Osteocyte (in vitro differentiated cells): ENCODE data around the gene GYG1. TPM values are rescaled to one million over a fixed set of nuclear protein-coding genes. Genes with fewer than 3 reads are reported as not detected.

Source experiments
- DNase-seq: peaks from one replicate; pipeline ENCODE4 v3.0.0; 2021; ENCODE audit warnings: mixed read lengths; ENCODE audit not compliant: unreplicated experiment; ENCODE audit errors: extremely low spot score
- H3K27ac Mint-ChIP-seq: one replicate; pipeline ENCODE4 v1.8.0; 2021; ENCODE audit warnings: mild to moderate bottlenecking, mixed read lengths; ENCODE audit not compliant: unreplicated experiment
- H3K27me3 Mint-ChIP-seq: one replicate; pipeline ENCODE4 v1.8.0; 2021; ENCODE audit warnings: mixed read lengths; ENCODE audit not compliant: unreplicated experiment
- H3K36me3 Mint-ChIP-seq: one replicate; pipeline ENCODE4 v1.8.0; 2021; ENCODE audit warnings: mixed read lengths; ENCODE audit not compliant: unreplicated experiment
- H3K4me1 Mint-ChIP-seq: one replicate; pipeline ENCODE4 v1.8.0; 2021; ENCODE audit warnings: mixed read lengths; ENCODE audit not compliant: unreplicated experiment
- H3K4me3 Mint-ChIP-seq: one replicate; pipeline ENCODE4 v1.8.0; 2021; ENCODE audit warnings: mild to moderate bottlenecking, moderate library complexity, mixed read lengths; ENCODE audit not compliant: unreplicated experiment
- H3K9me3 Mint-ChIP-seq: one replicate; pipeline ENCODE4 v1.8.0; 2021; ENCODE audit warnings: mixed read lengths; ENCODE audit not compliant: unreplicated experiment
- CTCF ChIP-seq: fragments of 200-600 bp; sonication (generic); IDR thresholded peaks from 2 replicates; pipeline ENCODE4 v1.5.0; 2021; ENCODE audit warnings: antibody characterized with exemption, mild to moderate bottlenecking, moderate library complexity
- total RNA-seq: library from RNA; stranded (reverse); gene quantifications from 2 replicates; pipeline ENCODE4 v1.2.1, GENCODE V29; 2021

The GYG1 gene
- total RNA-seq, 1 donor from 2014 or later, result 43.0 TPM

- Mint-ChIP-seq H3K4me1 (peaks cover 14% of the 10 kb centered on the region), H3K36me3 (peaks cover 39% of the 10 kb centered on the region), H3K27me3 (no peaks in the 10 kb centered on the region), H3K4me3 (no peak overlapping the region), H3K9me3 (no peaks in the 10 kb centered on the region), H3K27ac (no peak overlapping the region)
- no peak for DNase-seq
- TF ChIP-seq CTCF, result no peak
Observed at GRCh38 chr3:149015393-149015792, 24.1 kb downstream of the GYG1 start.

GRCh38 chr3:149016242-149016641, 24.9 kb downstream of the GYG1 start:
- H3K9me3 Mint-ChIP-seq, result no peaks in the 10 kb centered on the region
- TF ChIP-seq CTCF, result no peak
- peaks cover 31% of the 10 kb centered on the region for H3K36me3 Mint-ChIP-seq
- no peak for DNase-seq
- H3K27ac Mint-ChIP-seq, result no peak overlapping the region
- no peak overlapping the region for H3K4me3 Mint-ChIP-seq
- H3K27me3 Mint-ChIP-seq, result no peaks in the 10 kb centered on the region
- H3K4me1 Mint-ChIP-seq, result peaks cover 14% of the 10 kb centered on the region

GRCh38 chr3:149016669-149017541, 25.6 kb downstream of the GYG1 start:
- no peaks in the 10 kb centered on the region for H3K9me3 Mint-ChIP-seq
- peaks cover 14% of the 10 kb centered on the region for H3K4me1 Mint-ChIP-seq
- H3K36me3 Mint-ChIP-seq, result peaks cover 26% of the 10 kb centered on the region
- peak overlapping the region; percentile 46 for H3K27ac Mint-ChIP-seq
- no peak for DNase-seq
- TF ChIP-seq CTCF, result no peak
- H3K27me3 Mint-ChIP-seq, result no peaks in the 10 kb centered on the region
- no peak overlapping the region for H3K4me3 Mint-ChIP-seq

GRCh38 chr3:149018247-149018646, 26.9 kb downstream of the GYG1 start:
- Mint-ChIP-seq H3K9me3 (no peaks in the 10 kb centered on the region), H3K27me3 (no peaks in the 10 kb centered on the region), H3K4me3 (no peak overlapping the region), H3K27ac (no peak overlapping the region), H3K4me1 (peaks cover 14% of the 10 kb centered on the region), H3K36me3 (peaks cover 28% of the 10 kb centered on the region)
- DNase-seq, result no peak
- no peak for TF ChIP-seq CTCF

- Mint-ChIP-seq H3K36me3 (peaks cover 38% of the 10 kb centered on the region), H3K27me3 (no peaks in the 10 kb centered on the region), H3K9me3 (peaks cover 6% of the 10 kb centered on the region), H3K27ac (no peak overlapping the region), H3K4me1 (peaks cover 10% of the 10 kb centered on the region), H3K4me3 (no peak overlapping the region)
- DNase-seq, result no peak
- no peak for TF ChIP-seq CTCF
Observed at GRCh38 chr3:149019580-149019979, 28.2 kb downstream of the GYG1 start.
